NOMO-1 treated with dmso at 0.1 percent for 144 hours (cell line): Measurements from ENCODE around the gene INHBE.
"Not testable (repeated sequence)": the region's sequence is repeated elsewhere in the genome, so short reads cannot be mapped to it uniquely, and the experiment has no call there.

Experiments used
- DNase-seq: peaks from one replicate; lab custom pipeline; 2025; ENCODE audit not compliant: unreplicated experiment; lab: John Stamatoyannopoulos, UW

The INHBE gene

GRCh38 chr12:57496822-57497221 is 41.7 kb downstream of the INHBE start:
- DNase-seq: no peak

- no peak for DNase-seq
These were observed 42.4 kb downstream of the INHBE start for GRCh38 chr12:57497223-57498131.

- DNase-seq: no peak
These were observed 43.0 kb downstream of the INHBE start for GRCh38 chr12:57498132-57498502.

- DNase-seq: no peak
These were observed 43.5 kb downstream of the INHBE start for GRCh38 chr12:57498571-57498970.

GRCh38 chr12:57500213-57500612 is 45.1 kb downstream of the INHBE start:
- DNase-seq: no peak

- not testable (repeated sequence) for DNase-seq
These were observed 47.3 kb downstream of the INHBE start for GRCh38 chr12:57502311-57502969.

GRCh38 chr12:57506541-57506940 is 51.4 kb downstream of the INHBE start:
- not testable (repeated sequence) for DNase-seq
